Measurements from ENCODE around the gene PEAK1. TPM values are rescaled to one million over a fixed set of nuclear protein-coding genes. Genes with fewer than 3 reads are reported as not detected.
A peak's percentile ranks its signal among the peaks of the same experiment; 100 is the strongest.

The PEAK1 gene
- total RNA-seq, 2 donors from 2014 or later, result 33.5 to 54.4 TPM

DNA sequence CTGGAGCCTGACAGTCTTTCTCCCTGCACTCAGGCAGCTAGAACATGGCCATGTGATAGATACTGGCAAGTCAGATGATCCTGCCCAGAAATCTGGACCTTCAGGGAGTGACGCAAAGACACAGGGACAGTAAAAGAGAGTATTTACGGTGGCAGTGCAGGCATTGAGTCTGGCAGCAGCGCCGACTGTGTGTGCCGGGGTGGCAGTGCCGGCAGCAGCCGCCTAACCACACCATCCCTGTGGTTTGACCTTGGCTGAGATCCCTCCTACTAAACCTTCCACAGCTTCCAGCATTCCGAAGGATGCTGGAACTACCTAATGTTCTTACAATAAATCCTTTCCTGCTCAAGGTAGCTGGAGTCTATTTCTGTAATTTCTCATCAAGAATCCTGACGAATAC lies 344.4 kb downstream of the PEAK1 start:
- no peak for DNase-seq
- intact Hi-C loops (cut with DNase I), result no loop called here

DNA sequence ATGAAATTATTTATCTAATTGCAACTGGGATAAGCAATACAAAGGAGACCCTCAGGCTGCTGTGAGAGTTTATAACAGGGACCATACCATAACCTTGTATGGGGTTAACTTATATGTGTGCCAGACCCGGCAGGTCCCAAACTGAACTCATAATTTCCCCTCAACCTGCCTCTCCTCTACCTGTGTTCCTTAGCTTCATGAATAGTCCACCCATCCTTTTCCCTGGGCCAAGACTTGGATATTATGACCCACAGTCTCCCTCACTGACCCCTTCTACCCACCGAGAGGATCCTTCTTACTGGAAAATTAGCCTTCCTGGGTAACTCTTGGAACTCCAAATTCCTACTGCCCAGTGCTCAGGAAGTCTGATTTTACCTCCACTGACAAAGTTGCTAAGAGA lies 345.6 kb downstream of the PEAK1 start:
- Histone ChIP-seq H3K9ac (ENCODE audit: low read depth in 2 of 2, low read length in 2 of 2) (no peak overlapping the region), H3K27ac (no peak overlapping the region), H3K4me1 (peaks cover 5% of the 10 kb centered on the region), H3K9me3 (no peaks in the 10 kb centered on the region), H3K4me3 (no peak overlapping the region), H3K27me3 (no peaks in the 10 kb centered on the region), H3K36me3 (no peaks in the 10 kb centered on the region)
- intact Hi-C loops (cut with DNase I), result no loop called here
- TF ChIP-seq, protein P1, sequence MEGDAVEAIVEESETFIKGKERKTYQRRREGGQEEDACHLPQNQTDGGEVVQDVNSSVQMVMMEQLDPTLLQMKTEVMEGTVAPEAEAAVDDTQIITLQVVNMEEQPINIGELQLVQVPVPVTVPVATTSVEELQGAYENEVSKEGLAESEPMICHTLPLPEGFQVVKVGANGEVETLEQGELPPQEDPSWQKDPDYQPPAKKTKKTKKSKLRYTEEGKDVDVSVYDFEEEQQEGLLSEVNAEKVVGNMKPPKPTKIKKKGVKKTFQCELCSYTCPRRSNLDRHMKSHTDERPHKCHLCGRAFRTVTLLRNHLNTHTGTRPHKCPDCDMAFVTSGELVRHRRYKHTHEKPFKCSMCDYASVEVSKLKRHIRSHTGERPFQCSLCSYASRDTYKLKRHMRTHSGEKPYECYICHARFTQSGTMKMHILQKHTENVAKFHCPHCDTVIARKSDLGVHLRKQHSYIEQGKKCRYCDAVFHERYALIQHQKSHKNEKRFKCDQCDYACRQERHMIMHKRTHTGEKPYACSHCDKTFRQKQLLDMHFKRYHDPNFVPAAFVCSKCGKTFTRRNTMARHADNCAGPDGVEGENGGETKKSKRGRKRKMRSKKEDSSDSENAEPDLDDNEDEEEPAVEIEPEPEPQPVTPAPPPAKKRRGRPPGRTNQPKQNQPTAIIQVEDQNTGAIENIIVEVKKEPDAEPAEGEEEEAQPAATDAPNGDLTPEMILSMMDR (IDR thresholded peaks at IDR 0.05), result no peak
- DNase-seq, result no peak

More for the DNA sequence above, 344.4 kb downstream of the PEAK1 start:
- Histone ChIP-seq H3K27ac (no peak overlapping the region), H3K4me1 (no peaks in the 10 kb centered on the region), H3K27me3 (no peaks in the 10 kb centered on the region), H3K36me3 (no peaks in the 10 kb centered on the region), H3K9me3 (no peaks in the 10 kb centered on the region), H3K9ac (ENCODE audit: low read depth in 2 of 2, low read length in 2 of 2) (no peak overlapping the region), H3K4me3 (no peak overlapping the region)
- TF ChIP-seq, protein P1 (IDR thresholded peaks at IDR 0.05), result no peak

DNA sequence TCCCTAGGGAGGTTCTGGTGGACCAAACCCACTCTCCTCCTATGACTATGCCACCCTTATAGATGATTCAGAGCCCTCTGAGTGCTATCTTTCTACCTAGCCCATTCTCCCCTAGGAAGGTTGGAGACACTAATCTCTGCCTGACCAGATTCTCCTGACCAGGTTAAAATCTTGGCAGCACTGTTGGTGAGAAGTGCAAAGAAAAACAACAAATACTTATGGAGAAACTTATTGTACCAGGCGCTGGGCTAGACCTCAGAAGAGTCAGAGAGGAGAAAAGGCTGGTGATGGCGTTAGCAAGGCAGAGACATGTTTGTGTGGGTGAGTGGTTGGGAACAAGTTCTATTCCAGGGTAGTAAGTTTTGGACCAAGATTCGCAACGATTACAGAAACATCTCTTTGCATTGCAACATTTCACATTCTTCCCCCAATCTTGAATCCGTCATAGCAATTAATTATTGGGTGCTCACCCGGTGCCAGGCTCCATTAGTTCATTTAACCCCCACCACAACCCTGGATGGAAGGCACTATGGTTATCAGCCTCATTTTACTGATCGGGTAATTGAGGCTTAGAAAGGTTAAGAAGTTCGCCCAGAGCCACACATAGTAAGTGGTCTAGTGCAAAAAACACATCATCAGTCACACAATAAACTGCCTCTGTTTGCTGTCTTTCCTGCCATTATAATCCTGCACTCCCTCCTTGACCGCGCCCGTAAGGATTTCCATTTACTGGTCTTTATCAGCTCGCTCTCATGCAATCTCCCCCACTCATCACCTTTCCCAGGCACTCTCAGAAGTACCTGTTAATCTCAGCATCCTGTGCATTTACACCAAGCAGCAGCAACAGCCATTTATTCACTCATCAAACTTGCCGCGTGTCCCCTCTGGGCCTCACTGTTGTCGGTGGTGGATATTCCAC lies 348.3 kb downstream of the PEAK1 start:
- H3K27ac ChIP-seq, result peak overlapping the region; percentile 94
- TF ChIP-seq, protein P1 (IDR thresholded peaks at IDR 0.05), result no peak
- peak overlapping the region; percentile 90 for H3K4me3 ChIP-seq
- H3K36me3 ChIP-seq, result no peaks in the 10 kb centered on the region
- H3K9me3 ChIP-seq, result no peaks in the 10 kb centered on the region
- H3K4me1 ChIP-seq, result peaks cover 17% of the 10 kb centered on the region
- no peak for DNase-seq
- intact Hi-C loops (cut with DNase I), result no loop called here
- H3K27me3 ChIP-seq, result no peaks in the 10 kb centered on the region
- peak overlapping the region in 1 of 2 donors; percentile 73 for H3K9ac ChIP-seq (ENCODE audit: low read depth in 2 of 2, low read length in 2 of 2)

DNA sequence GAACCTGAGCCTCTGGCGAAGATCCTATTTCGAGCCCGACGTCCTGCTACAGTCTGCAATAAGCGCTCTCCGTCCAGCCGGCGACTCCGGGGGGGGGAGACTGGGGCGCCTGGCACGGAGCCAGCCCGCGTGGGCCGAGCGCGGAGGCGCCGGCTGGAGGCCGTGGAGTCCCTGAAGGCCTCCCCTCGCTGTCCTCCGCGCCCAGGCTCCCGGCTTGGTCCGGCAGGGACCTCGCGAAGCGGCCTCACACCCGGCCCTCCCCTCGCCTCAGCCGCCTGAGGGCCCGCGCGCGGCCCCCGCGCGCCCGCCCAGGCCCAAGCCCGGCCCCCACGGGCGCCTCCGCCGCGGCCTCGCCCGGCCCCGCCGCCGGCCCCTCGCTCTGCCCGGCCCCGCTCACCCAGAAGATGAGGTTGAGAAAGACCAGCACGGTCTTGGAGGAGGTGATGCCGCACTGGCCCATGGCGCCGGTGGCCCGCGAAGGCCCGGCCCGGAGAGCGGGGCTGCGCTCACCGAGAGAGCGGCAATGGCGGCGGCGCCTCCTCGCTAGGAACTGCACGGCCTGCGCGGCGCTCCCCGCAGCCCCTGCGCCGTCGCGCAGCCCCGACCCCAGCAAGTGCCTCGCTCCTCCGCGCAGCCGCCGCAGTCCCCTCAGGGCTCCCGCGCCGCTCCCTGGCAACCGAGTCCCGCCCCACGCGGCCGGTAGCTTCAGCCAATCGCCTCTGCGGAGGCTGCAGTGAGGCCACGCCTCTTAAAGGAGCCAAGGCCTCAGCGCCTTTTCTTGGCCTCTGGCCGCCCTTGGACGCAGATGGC lies 349.2 kb downstream of the PEAK1 start, which contains the start of gene TSPAN3:
Gene TSPAN3, minus strand, starts transcription at position 615 of the 810 bp plus-strand sequence. Its CDS starts 155 bp downstream, at position 460.
- H3K4me1 ChIP-seq, result peaks cover 17% of the 10 kb centered on the region
- H3K27ac ChIP-seq, result peak within 1 kb of the TSS; percentile 94
- peak within 1 kb of the TSS; percentile 89 to 93 for H3K9ac ChIP-seq (ENCODE audit: low read depth in 2 of 2, low read length in 2 of 2)
- TF ChIP-seq, protein P1 (IDR thresholded peaks at IDR 0.05), result no peak
- no peaks in the 10 kb centered on the region for H3K9me3 ChIP-seq
- H3K27me3 ChIP-seq, result no peaks in the 10 kb centered on the region
- peak within 1 kb of the TSS; percentile 90 for H3K4me3 ChIP-seq
- H3K36me3 ChIP-seq, result no peaks in the 10 kb centered on the region
- intact Hi-C loops (cut with DNase I), result no loop called here
- peak; percentile 93 for DNase-seq

DNA sequence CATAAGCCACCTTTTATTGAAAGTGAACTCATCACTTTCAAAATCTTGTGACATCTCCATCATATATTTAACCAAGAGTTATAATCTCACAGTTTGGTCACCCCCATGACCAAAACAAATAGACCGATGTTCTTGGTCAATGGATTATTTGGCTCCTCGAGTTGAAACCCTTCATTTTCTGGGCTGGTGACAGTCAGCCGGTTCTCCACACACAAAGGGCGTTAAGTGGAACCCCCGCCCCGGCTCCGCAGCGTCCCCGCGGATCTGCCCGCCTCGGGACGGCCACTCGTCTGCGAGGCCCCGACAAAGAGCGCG lies 349.8 kb downstream of the PEAK1 start:
- TF ChIP-seq, protein P1 (IDR thresholded peaks at IDR 0.05), result no peak
- no peaks in the 10 kb centered on the region for H3K36me3 ChIP-seq
- H3K27ac ChIP-seq, result peak overlapping the region; percentile 94
- H3K9me3 ChIP-seq, result no peaks in the 10 kb centered on the region
- peak overlapping the region; percentile 90 for H3K4me3 ChIP-seq
- peaks cover 22% of the 10 kb centered on the region for H3K4me1 ChIP-seq
- no peaks in the 10 kb centered on the region for H3K27me3 ChIP-seq
- H3K9ac ChIP-seq (ENCODE audit: low read depth in 2 of 2, low read length in 2 of 2), result peak overlapping the region; percentile 89 to 93
- intact Hi-C loops (cut with DNase I), result no loop called here
- DNase-seq, result no peak

Measured in colonic mucosa (tissue), 4 donors.